Pons (tissue), 1 donor: ENCODE results near the gene C8G.

ENCODE experiments used
- DNase-seq: peaks from one replicate; pipeline ENCODE4 v3.0.0-alpha.2; 2016; ENCODE audit warnings: low spot score

C8G gene

DNA sequence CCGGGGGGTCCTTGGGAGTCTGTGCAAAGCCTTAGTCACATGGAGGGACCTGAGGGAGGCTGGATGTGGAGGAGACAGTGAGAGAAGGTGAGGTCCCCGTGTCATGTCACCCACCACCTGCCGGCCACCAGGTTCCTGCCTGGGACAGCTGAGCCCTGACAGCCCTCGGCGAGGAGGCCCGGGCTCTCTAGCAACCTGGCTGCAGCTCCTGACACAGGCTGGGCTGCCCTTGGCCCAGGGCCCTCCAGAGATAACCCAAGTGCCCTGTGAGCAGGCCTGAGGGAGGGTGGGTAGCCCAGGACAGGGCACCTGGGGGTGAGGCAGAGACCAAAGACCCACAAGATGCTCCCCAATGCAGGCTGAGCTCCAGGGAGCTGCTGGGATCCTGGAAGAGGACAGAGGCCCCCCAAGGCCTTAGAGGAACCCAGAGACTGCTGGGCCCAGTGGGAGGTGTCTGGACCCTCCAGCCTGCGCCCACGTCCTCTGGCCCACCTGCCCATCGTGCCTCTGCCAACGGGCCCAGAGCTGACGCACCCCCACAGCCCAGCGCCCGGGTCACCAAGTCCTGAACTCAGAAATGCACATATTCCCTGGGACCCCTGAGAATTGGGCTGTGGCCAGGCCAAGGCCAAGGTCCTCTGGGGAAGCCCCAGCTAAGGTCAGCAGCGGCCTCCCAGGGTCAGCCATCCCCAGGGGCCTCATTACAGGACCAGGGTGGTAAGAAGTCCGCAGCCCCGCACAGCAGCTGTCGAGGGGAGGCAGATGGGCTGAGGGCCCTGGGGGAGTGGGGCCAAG, 23.5 kb downstream of the C8G start:
- DNase-seq: no peak

DNA sequence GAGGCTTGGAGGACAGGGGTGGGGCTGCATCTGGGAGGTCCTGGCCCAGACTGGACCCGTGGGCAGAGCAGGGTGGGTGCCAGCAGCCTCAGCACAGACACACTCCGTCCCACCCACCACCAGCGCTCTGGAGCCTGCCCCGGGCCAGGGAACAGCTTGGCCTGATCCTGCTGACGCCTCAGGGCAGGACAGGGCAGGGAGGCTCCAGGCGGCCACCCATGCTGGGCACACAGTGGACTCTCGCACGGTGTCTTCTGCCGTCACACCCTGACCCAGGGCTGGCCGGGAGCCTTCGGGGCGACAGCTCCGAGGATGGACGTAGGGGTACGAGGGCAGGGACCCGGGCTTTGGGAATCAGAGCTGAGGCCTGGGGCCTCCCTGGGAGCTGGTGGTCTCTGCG, 24.1 kb downstream of the C8G start:
- DNase-seq: no peak

DNA sequence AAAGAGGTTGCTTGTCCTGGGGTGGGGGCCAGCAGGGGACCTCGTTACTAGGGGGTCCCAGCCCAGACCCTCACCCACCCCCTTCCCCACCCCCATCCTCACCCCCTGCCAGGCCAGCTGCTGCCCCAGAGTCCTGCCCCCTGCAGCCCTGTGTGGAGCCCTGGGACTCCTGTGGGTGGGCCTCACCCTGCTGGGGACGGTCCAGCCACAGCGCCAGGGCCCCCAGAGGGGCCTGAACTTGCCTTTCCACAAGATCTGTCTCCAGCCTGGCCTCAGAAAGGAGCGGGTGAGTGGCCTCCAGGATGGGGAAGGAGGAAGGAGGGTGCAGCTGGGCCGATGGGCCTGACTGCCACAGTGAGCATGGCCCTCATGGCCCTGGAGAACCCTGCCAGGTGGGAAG, 24.7 kb downstream of the C8G start:
- DNase-seq: no peak

DNA sequence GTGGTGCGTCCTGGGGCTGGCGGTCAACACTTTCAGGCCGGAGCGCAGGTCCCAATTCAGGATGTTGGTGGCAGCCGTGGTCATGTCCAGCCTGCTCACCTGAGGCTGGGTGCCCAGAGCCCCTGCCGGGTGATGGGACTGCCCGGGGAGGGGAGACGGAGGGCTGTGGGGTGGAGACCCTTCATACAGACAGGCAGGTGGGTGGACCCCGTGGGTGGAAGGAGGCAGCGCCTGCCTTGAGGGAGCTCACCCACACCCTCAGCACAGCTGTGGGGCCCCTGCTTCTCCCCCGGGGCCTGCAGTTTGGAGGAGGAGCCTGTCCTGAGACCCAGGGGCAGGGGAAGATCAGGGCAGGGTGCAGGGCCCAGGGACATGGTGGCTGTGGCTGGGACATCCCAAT, 25.3 kb downstream of the C8G start:
- DNase-seq: no peak

DNA sequence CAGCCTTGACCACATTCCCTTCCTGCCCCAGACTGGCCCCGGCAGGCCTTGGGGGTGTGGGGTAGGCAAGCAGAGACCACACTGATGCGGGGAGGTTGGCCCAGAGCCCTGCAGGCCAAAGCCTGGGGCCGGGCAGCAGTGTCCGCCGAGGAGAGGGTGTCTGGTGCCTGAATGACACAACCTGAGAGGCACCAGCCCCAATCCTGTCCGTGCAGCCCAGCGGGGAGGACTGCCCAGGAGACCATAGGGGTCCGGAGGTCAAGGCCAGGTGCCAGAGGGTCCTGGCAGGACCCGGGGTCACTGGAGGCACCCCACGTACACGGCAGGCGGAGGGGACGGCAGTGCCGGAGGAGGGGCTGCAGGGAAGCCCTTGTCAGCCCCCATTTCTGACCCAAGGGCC, 26.7 kb downstream of the C8G start:
- no peak for DNase-seq

DNA sequence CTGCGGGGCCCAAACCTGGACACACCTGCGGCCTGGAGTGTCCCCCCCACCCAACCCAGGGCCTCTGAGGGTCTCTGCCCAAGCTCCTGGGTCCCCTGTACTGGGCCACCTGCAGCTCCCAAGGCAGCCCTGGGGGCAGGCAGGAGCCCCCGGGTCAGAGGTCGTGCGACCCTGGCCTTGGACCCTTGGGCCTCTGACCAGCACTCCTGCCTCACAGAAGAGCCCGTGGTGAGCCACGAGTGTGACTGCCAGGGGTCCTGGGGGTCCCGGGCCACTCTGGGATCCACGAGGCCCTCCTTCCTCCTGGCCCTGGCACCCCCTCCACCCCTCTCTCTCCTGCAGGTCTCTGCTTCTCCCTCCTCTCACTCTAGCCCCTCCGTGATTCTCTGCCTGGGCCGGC, 27.3 kb downstream of the C8G start:
- no peak for DNase-seq

DNA sequence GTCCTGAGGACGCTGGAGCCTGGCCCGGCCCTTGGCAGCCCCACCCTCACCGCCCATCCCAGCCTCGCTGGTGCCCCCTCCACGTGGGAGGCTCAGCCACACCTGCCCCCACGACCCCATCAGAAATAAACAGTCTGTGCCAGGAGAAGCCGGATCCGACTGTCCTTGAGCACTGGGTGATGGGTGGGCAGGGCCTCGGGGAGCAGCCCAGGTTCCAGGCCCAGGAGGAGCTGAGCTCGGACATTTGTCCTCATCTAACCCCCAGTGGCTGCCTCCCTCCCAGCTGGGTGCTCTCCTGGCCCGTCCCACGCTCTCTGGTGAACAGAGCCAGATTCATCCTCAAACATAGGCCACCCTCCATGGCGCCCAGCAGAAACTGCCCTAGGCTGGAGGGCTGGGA, 27.7 kb downstream of the C8G start:
- no peak for DNase-seq

DNA sequence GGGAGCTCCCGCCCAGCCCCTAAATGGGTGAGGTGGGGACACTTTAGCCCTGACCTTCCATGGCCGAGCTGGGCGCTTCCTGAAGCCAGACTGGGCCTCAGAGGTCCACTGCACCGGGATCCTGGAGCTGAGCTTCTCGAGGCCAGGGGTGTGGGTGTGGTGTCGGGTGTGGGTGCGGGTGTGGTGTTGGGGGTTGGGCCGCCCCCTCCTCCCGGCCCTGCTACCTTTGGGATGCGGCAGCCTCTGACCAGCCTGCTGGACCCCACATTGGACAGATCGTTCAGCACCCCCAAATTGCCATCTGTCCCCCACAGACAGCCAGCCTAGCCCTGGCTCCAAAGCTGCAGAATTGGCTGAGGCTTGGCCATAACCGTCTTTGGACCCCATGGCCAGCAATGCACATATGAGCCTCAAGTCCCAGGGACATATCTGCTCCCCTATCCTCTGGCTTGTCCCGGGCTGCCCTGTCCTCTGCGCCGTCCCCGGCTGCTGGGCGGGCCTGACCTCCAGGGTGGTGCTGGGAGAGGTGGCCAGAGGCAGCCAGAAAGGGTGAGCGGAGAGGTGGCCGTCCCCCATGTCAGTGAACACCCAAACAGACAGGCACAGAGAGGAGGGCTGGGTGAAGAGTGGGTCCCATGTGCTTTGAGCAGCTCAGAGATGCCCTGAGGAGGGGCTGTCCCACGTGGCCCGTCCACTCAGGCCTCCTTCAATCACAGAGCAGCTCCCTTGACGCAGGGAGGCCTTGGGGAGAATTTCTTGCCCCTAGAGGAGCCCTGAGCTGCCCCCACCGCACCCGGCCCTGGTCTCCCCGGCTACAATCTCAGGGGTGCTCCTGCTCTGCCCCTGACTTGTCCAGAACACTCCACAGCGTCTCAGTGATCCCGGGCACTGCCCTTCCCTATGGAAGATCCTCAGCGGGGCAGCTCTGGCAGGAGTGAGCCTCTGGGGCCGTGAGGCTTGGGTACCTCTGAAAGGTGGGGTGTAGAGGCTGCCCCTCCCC, 28.9 kb downstream of the C8G start:
- DNase-seq: no peak

DNA sequence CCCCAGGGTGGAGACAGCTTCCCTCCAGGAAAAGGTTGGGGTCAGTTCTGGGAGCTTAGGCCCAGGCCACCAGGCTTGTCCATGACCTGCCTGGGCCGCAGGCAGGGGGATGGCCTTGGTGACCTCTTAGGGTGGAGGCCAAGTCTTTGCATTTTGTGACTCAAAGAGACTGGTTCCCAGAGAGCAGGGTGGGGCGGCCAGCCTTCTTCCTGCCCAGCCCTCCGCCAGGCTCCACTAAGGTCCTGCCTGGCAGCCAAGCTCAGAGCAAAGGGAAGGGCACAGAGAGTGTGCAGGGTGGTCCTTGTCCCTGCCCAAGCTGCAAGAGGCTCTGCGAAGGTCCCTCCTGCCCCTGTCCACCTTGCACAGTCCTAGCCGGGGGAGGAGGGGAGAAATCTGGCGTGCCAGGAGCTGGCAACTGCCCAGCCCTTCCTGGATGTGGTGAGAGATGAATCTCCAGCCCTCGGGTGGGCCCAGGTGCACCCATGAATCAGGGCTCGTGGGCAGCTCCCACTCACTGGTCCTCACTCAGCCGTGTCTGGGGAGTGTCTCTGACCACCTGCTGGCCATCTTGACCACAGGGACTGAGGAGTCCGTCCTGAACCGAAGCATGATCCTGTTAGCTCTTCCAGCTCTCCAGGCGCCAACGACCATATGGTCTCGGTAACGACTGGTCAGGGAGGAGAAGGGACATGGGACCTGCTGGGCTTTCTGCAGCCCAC, 29.9 kb downstream of the C8G start:
- DNase-seq: no peak

DNA sequence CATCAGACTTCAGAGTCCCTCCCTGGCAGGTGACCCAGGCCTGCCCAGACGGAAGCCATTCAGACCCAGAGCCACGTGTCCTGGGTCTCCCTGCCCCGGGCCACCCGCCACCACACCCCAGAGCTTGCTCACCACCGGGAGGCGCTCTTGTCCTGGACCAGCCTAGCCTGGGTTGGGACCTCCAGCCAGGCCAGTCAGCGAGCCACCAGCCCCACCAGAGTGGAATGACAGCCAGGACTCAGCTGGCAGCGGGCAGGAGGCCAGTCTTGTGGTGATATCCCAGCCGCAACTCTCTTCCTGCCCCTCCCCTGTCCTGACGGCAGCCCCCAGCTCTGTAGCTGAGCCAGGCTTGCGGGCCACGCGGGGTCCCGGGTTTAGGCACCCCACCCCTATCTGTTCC, 30.6 kb downstream of the C8G start:
- DNase-seq: peak; percentile 78

DNA sequence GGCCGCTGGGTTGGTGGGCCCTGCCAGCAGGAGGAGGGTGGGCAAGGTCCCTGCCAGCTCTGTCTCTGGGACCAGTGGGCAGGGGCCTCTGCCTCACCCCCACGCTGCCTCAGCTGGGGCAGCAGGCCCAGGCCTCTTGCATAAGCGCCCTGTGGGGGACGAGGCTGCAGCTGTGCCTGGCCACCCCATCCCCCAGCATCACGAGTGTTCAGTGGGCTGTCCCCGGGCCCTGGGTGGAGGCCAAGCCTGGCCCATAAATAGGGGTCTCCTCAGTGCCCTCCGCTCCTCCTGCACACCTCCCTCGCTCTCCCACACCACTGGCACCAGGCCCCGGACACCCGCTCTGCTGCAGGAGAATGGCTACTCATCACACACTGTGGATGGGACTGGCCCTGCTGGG, 32.2 kb downstream of the C8G start, which contains the start of gene PTGDS:
PTGDS (plus strand) TSS at position 282 of the 400 bp plus-strand sequence; CDS start at position 357, 75 bp downstream.
- DNase-seq: peak; percentile 92

DNA sequence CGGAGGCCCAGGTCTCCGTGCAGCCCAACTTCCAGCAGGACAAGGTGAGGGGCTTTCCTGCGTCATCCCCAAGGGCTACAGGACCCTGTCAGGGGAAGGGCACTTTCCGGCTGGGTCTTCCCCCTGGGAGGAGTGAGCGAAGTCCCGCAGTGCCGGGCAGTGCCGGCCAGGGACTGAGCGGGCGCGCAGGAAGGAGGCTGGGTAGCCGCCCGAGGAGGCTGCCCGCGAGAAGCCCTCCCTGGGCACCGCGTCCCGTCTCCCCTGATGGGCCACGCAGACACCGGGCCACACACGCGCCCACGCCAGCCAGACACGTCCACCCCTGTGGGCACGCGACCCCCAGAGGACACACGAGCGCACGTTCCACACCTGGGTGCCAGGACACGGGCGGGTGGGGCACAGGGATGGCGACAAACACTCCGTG, 32.6 kb downstream of the C8G start:
- DNase-seq: no peak

DNA sequence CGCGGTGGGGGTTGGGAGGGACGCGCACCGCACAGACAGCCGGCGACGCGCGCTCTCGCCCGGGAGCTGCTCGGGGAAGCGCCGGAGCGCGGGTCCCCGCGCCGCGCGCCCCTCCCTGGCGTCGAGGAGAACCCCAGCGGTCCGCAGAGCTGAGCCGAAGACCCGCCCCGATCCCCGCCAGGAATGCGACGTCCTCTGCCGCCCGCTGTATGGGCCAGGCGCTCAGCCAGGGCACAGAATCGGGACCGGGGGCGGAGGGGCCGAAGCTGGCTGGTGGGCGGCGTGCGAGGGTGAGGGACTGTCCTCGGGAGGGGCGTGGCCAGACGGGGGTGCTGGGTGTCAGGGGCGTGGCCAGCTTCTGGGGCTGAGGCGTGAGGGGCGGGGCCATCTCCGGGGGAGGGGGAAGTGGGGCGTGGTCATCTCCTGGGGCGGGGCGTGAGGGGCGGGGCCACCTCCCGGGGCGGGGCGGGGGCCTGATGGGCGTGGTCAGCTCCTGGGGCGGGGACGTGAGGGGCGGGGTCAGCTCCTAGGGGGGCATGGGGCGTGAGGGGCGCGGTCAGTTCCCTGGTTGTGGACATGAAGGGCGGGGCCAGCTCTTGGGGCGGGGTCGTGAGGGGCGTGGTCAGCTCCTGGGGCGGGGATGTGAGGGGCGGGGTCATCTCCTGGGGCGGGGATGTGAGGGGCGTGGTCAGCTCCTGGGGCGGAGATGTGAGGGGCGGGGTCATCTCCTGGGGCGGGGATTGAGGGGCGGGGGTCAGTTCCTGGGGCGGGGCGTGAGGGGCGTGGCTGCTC, 33.2 kb downstream of the C8G start:
- peak; percentile 88 for DNase-seq

DNA sequence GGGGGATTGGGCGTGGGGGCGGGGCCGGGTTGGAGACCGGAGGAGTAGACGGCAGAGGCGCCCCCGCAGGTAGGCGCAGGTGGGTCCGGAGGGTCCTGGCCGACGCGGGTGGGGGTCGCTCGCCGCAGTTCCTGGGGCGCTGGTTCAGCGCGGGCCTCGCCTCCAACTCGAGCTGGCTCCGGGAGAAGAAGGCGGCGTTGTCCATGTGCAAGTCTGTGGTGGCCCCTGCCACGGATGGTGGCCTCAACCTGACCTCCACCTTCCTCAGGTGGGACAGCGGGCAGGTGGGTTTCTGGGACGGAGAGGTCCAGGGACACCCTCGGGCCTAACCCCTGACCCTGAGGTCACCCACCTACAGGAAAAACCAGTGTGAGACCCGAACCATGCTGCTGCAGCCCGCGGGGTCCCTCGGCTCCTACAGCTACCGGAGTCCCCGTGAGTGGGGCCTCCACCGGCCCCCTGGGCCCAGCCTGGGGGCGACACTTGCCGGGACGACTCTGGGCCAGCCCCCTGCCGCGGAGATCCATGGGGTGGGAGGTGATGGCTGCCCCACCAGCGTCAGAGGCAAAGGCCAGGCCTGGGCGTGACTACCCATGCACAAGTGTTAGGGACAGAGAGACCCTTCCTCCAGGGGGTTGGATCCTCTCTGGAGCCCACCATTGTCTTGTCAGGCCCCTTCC, 34.0 kb downstream of the C8G start:
- no peak for DNase-seq

DNA sequence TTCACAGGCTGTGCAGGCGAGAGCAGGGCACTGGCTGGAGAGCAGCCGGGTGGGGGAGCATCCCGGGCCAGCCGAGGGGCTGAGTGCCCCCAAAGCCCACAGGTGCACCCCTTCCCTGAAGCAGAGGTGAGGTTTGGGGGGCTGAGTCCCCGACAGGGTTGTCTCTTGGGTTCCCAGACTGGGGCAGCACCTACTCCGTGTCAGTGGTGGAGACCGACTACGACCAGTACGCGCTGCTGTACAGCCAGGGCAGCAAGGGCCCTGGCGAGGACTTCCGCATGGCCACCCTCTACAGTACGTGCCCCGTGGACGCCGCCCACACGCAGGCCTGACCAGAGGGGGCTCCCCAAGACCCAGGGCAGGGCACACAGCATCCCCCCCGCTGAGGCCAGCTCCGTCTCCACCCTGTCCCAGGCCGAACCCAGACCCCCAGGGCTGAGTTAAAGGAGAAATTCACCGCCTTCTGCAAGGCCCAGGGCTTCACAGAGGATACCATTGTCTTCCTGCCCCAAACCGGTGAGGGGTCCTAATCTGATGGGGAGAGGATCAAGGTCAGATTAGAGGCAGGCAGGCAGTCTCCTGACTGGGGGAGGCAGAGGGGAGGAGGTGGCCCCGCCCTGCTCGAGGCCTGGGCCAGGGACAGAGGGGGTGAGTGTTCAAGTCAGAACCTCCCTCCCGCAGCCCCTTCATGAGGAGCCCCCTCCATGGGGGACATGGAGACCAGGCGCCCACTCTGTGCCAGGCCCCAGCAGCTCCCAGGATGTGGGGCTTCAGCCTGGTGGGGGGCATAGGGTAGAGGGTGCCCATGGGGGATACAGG, 34.9 kb downstream of the C8G start:
- DNase-seq: no peak

DNA sequence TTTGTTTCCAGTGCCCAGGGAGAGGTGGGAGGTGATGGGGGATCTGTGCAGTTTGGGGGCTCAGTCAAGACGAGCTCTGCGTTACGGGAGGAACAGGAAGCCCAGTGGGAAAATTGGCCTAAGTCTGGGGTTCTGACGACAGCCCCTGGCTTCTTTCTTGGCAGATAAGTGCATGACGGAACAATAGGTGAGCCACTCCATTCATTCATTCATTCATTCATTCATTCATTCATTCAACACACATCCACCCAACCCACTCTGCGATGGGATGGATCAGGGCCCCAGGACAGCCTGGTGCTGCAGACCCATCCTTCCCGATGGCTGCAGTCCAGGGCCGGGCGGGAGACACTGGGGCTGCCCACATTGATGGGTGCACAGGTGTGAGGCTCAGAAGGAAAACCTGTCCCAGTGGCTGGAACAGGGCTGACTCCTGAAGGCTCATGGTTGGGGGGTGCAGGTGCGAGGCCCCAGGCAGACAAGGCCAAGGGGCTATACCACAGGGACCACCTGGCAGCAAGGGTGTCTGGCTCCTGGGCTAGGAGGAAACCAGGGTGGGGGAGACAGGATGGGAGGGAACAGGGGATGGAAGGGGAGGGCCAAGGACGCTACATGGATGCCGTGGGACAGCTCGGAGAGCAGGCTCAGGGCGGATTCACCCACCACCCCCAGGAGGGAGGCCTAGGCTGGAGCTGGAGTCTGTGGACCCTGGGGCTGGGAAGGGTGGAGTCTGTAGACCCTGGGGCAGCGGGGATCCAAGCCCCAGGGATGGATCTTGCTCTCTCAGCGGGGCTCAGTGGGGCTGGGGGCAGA, 35.8 kb downstream of the C8G start:
- no peak for DNase-seq

DNA sequence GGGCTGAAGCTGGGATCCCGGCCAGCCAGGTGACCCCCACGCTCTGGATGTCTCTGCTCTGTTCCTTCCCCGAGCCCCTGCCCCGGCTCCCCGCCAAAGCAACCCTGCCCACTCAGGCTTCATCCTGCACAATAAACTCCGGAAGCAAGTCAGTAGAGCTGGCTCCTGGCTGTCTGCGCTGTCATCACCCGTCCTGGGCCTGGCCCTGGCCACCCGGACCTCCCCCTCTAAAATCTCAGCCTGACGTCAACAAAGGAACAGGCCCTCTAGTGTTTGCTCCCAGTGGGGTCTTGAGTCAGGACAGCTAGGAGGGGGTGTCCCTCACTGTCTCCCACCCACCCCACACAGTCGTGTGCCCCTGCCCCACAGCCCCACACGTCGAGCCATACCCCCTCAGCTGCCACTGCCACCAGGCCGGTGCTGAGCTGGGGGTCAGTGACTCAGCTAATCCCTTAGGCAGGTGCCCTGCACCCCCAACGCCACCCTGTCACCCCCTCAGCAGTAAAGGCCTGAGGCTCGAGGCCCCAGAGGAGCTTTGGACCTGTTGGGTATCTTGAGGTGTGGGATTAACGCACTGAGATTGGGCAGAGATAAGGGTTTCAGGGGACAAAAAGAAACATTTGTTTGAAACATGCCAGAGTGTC, 36.7 kb downstream of the C8G start:
- peak; percentile 81 for DNase-seq

DNA sequence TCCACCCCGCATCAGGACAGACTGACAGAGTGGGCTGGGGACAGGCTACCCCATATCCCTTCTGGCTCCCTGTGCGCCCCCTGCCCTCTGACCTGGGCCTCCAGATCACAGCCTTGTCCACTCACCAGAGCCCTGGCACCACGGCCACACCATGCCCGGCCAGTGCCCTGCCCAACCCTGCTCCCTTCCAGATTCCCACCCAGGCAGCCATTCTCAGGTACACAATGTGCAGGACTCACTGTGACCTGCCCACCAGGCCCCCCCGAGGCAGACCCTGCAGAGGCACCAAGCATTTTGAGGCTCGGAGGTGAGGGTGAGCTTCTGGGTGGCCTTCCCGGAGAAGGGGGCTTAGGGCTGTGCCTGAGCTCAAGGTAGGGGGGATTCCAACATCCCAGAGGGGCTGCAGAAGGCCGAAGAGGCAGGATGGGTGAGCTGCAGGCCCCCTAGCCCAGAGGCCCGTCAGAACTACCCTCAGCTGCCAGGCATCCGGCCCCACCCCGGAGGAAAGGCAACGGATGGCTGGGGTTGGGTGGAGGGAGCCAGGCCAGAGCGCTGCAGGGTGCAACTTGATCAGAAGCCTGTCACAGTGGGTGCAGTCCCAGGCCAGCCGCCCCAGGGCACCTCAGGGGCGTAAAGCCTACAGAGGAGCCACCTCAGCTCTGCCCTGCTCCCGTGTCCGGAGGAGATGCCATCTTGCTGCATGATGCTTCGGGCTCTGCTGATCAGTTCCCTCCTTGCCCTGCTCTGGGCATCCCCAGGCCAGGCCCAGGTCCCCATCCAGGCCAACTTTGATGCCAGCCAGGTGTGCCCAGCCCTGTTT, 37.4 kb downstream of the C8G start, which contains the start of gene LCNL1:
LCNL1 (plus strand) TSS at position 762 of the 820 bp plus-strand sequence. CDS start 594 bp downstream, outside the sequence.
- peak; percentile 75 for DNase-seq
